Progenitor cell of endocrine pancreas (in vitro differentiated cells): ENCODE data around the gene BCAS3. TPM values are rescaled to one million over a fixed set of nuclear protein-coding genes. Genes with fewer than 3 reads are reported as not detected.

Experiments
- DNase-seq: peaks from one replicate; pipeline ENCODE4 v3.0.0; 2021; ENCODE audit warnings: low spot score; ENCODE audit not compliant: unreplicated experiment
- H3K27ac Mint-ChIP-seq: 2 replicates; pipeline ENCODE4 v1.8.0; 2021; ENCODE audit warnings: mild to moderate bottlenecking, moderate library complexity, mixed read lengths
- H3K27me3 Mint-ChIP-seq: 2 replicates; pipeline ENCODE4 v1.8.0; 2021; ENCODE audit warnings: mixed read lengths
- H3K36me3 Mint-ChIP-seq: 2 replicates; pipeline ENCODE4 v1.8.0; 2022; ENCODE audit warnings: mixed read lengths; ENCODE audit not compliant: insufficient read depth
- H3K4me1 Mint-ChIP-seq: 2 replicates; pipeline ENCODE4 v1.8.0; 2021; ENCODE audit warnings: low read depth, mixed read lengths
- H3K4me3 Mint-ChIP-seq: 2 replicates; pipeline ENCODE4 v1.8.0; 2021; ENCODE audit warnings: low read depth, mild to moderate bottlenecking, moderate library complexity, mixed read lengths
- H3K9me3 Mint-ChIP-seq: 2 replicates; pipeline ENCODE4 v1.8.0; 2021; ENCODE audit warnings: low read depth, mixed read lengths
- CTCF ChIP-seq: fragments of 200-600 bp; sonication (generic); IDR thresholded peaks from one replicate; pipeline ENCODE4 v1.5.0; 2021; ENCODE audit warnings: antibody characterized with exemption, mild to moderate bottlenecking; ENCODE audit not compliant: unreplicated experiment
- total RNA-seq: library from RNA; stranded (reverse); gene quantifications from 2 replicates; pipeline ENCODE4 v1.2.1, GENCODE V29; 2021

BCAS3 gene
- total RNA-seq, 1 donor from 2014 or later: 36.1 TPM

DNA sequence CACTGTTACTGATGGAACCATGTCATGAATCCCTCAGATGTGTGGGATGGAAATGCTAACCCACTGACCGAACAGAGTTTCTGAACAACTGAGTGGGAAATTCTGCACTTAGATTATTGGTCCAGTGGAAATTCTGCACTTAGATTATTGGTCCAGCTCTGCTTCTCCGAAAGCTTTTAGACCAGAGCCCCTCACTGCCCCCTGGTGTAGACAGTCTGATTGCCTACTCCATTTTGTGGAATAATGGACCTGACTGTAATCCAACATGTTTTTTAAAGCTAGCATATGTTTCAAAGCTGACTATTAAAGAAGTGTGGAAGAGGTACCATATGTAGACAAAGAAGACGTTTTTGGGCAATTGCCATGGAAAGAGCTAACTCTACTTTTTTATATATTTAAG lies 671.7 kb downstream of the BCAS3 start:
- no peak overlapping the region for H3K27ac Mint-ChIP-seq
- peaks cover 14% of the 10 kb centered on the region for H3K27me3 Mint-ChIP-seq
- H3K4me1 Mint-ChIP-seq: peaks cover 3% of the 10 kb centered on the region
- no peak for DNase-seq
- peak; percentile 28 for TF ChIP-seq CTCF
- no peaks in the 10 kb centered on the region for H3K36me3 Mint-ChIP-seq
- H3K4me3 Mint-ChIP-seq: no peak overlapping the region
- H3K9me3 Mint-ChIP-seq: no peaks in the 10 kb centered on the region

GRCh38 chr17:61351745-61352407 lies 674.2 kb downstream of the BCAS3 start:
- no peak for TF ChIP-seq CTCF
- Mint-ChIP-seq H3K4me1 (peaks cover 6% of the 10 kb centered on the region), H3K27ac (no peak overlapping the region)

GRCh38 chr17:61352408-61352770 lies 674.7 kb downstream of the BCAS3 start:
- H3K27ac Mint-ChIP-seq: no peak overlapping the region

More at GRCh38 chr17:61351745-61352407, 674.2 kb downstream of the BCAS3 start:
- Mint-ChIP-seq H3K36me3 (no peaks in the 10 kb centered on the region), H3K4me3 (no peak overlapping the region), H3K9me3 (no peaks in the 10 kb centered on the region), H3K27me3 (peaks cover 14% of the 10 kb centered on the region)
- no peak for DNase-seq

DNA sequence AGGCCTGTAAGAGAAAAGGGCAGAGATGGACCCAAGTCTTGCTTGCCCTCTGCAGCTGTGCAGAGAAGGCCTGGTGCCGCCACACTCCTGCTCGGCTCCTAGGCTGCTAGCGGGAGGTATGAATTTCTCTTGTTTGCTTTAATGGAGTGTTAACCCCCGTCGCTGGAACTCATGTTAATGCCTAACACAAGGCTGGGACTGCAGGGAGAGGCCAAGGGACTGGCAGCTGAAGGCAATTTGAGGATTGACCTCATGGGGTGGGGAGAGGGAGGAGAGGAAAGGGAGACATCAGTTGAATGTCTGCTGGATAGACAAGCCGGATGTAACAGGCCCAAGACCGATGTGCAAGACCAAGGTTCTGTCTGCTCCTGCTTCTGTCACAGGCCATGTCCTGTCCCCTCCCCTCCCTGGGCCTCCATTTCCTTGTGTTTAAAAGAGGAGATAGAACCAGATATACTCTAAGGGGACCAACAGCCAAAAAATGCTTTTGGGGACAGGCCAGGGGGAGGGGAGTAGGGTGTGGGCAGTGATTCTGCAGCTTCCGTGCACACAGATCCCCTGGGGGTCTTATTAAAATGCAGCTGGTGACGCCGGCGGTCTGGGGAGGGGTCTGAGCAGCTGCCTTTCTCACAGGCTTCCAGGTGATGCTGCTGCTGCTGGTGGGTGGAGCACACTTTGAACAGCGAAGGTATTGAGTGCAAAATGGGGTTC lies 675.3 kb downstream of the BCAS3 start:
- H3K4me3 Mint-ChIP-seq: no peak overlapping the region
- H3K27ac Mint-ChIP-seq: no peak overlapping the region
- no peak for DNase-seq
- no peaks in the 10 kb centered on the region for H3K9me3 Mint-ChIP-seq
- no peak for TF ChIP-seq CTCF
- H3K27me3 Mint-ChIP-seq: peaks cover 10% of the 10 kb centered on the region
- H3K36me3 Mint-ChIP-seq: no peaks in the 10 kb centered on the region
- H3K4me1 Mint-ChIP-seq: peaks cover 8% of the 10 kb centered on the region

More at GRCh38 chr17:61352408-61352770, 674.7 kb downstream of the BCAS3 start:
- no peak for TF ChIP-seq CTCF
- H3K9me3 Mint-ChIP-seq: no peaks in the 10 kb centered on the region
- no peak for DNase-seq
- H3K4me3 Mint-ChIP-seq: no peak overlapping the region
- peaks cover 8% of the 10 kb centered on the region for H3K4me1 Mint-ChIP-seq
- H3K36me3 Mint-ChIP-seq: no peaks in the 10 kb centered on the region
- H3K27me3 Mint-ChIP-seq: peaks cover 14% of the 10 kb centered on the region

DNA sequence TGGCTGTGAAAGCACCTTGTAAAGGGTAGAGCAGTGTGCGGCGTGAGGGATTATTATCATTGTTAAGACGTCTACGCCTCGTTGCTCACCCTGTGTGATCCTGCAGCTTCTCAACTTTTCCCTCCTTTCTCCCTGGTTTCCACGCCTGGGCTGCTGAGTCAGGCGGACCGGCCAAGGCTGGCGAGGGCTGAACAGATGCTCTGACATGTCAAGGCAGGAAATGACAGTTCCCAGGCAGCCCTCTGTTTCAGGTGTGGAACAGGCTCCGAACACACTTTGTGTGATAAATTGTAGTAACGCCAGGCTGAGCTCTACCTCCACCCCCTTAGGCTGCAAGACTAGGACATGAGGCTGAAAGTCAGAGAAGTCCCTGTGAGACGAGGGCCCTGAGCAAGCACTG lies 676.0 kb downstream of the BCAS3 start:
- Mint-ChIP-seq H3K36me3 (no peaks in the 10 kb centered on the region), H3K27me3 (peaks cover 6% of the 10 kb centered on the region), H3K27ac (no peak overlapping the region), H3K4me3 (no peak overlapping the region), H3K9me3 (no peaks in the 10 kb centered on the region), H3K4me1 (peaks cover 8% of the 10 kb centered on the region)
- no peak for DNase-seq
- no peak for TF ChIP-seq CTCF
